PC-3 (cell line): Measurements from ENCODE around the gene KCNH3. TPM values are rescaled to one million over a fixed set of nuclear protein-coding genes. Genes with fewer than 3 reads are reported as not detected.
A peak's percentile ranks its signal among the peaks of the same experiment; 100 is the strongest.
"Not testable (repeated sequence)": the region's sequence is repeated elsewhere in the genome, so short reads cannot be mapped to it uniquely, and the experiment has no call there.

Experiments
- ATAC-seq: fragments of 200-7000 bp; cut with Tn5 transposase; 2 replicates; pipeline ENCODE4 v1.9.1; 2020; ENCODE audit warnings: mild to moderate bottlenecking, moderate library complexity
- BruUV-seq: library from RNA; stranded (reverse); fragments of 400-500 nt; replicated peaks from 2 replicates; lab custom pipeline; 2021; lab: Mats Ljungman, UMichigan
- CTCF ChIA-PET: fragments of 300-600 bp; sonication (Branson Sonifier 250); formaldehyde crosslinking; loops from one replicate; lab custom pipeline; 2022; ENCODE audit warnings: antibody characterized with exemption; lab: Charles Lee
- POLR2A ChIA-PET: fragments of 300-600 bp; sonication (Branson Sonifier 250); formaldehyde crosslinking; loops from one replicate; lab custom pipeline; 2022; ENCODE audit warnings: antibody characterized with exemption; ENCODE audit not compliant: unreplicated experiment; lab: Charles Lee
- DNase-seq: peaks from one replicate; pipeline ENCODE4 v3.0.0-alpha.2; 2015
- H2AFZ ChIP-seq: fragments of 300-600 bp; sonication (generic); 2 replicates; pipeline ENCODE4 v1.6.0; 2016; ENCODE audit warnings: antibody characterized with exemption, low read length
- H3F3A ChIP-seq: fragments of 300-600 bp; sonication (generic); one replicate; pipeline ENCODE4 v1.6.0; 2017; ENCODE audit warnings: antibody characterized with exemption, low read length, control low read depth, mild to moderate bottlenecking; ENCODE audit not compliant: unreplicated experiment
- H3K27ac ChIP-seq: fragments of 300-600 bp; sonication (generic); 2 replicates; pipeline ENCODE4 v1.5.1; 2016; ENCODE audit warnings: mild to moderate bottlenecking, low read length
- H3K27me3 ChIP-seq: fragments of 300-600 bp; sonication (generic); 2 replicates; pipeline ENCODE4 v1.6.1; 2016; ENCODE audit warnings: low read length, mixed read lengths
- H3K36me3 ChIP-seq: fragments of 300-600 bp; sonication (generic); 2 replicates; pipeline ENCODE4 v1.6.1; 2016; ENCODE audit warnings: low read depth, mixed run types, low read length, mixed read lengths
- H3K4me1 ChIP-seq: fragments of 300-600 bp; sonication (generic); 2 replicates; pipeline ENCODE4 v1.5.1; 2016; ENCODE audit warnings: low read length; ENCODE audit not compliant: insufficient read depth
- H3K4me2 ChIP-seq: fragments of 300-600 bp; sonication (generic); 2 replicates; pipeline ENCODE4 v1.6.0; 2016; ENCODE audit warnings: low read length
- H3K4me3 ChIP-seq: fragments of 300-600 bp; sonication (generic); 2 replicates; pipeline ENCODE4 v1.5.1; 2016; ENCODE audit warnings: mild to moderate bottlenecking, low read length, mixed read lengths
- H3K79me2 ChIP-seq: fragments of 300-600 bp; sonication (generic); 2 replicates; pipeline ENCODE4 v1.6.1; 2017; ENCODE audit warnings: low read length, mixed read lengths
- H3K9ac ChIP-seq: fragments of 300-600 bp; sonication (generic); 2 replicates; pipeline ENCODE4 v1.6.0; 2016; ENCODE audit warnings: mild to moderate bottlenecking, low read length
- H3K9me2 ChIP-seq: fragments of 300-600 bp; sonication (generic); replicated peaks from 2 replicates; pipeline ENCODE4 v1.6.1; 2016; ENCODE audit warnings: mixed run types, low read length, mixed read lengths
- H3K9me3 ChIP-seq: fragments of 300-600 bp; sonication (generic); 2 replicates; pipeline ENCODE4 v1.6.1; 2016; ENCODE audit warnings: low read length, mixed read lengths
- H4K20me1 ChIP-seq: fragments of 300-600 bp; sonication (generic); 2 replicates; pipeline ENCODE4 v1.6.1; 2016; ENCODE audit warnings: low read length, mixed read lengths
- EZH2 ChIP-seq: fragments of 300-600 bp; sonication (generic); IDR thresholded peaks from one replicate; pipeline ENCODE4 v1.6.1; 2017; ENCODE audit warnings: antibody characterized with exemption, mild to moderate bottlenecking, low read length; ENCODE audit not compliant: unreplicated experiment
- EZH2phosphoT487 ChIP-seq: fragments of 300-600 bp; sonication (generic); IDR thresholded peaks from 2 replicates; pipeline ENCODE4 v1.6.1; 2018; ENCODE audit warnings: mild to moderate bottlenecking, antibody characterized with exemption, low read length, borderline replicate concordance
- intact Hi-C: fragments of 100-400 bp; cut with micrococcal nuclease; formaldehyde crosslinking; loops from 2 replicates; pipeline ENCODE4 v1.9.0; 2023
- total RNA-seq: library from RNA; depleted of rRNA; stranded (reverse); fragments of >200 nt; gene quantifications from 2 replicates; pipeline ENCODE4 v1.2.3, GENCODE V29; 2014
- TF ChIP-seq, protein P1 (sequence below): fragments of 300-600 bp; sonication (generic); conservative IDR thresholded peaks from 2 replicates; pipeline ENCODE4 v1.5.1; 2017; ENCODE audit warnings: antibody characterized with exemption, low read depth, mild to moderate bottlenecking, low read length

Gene KCNH3
- total RNA-seq, 1 experiment from 2014 or later: 0.07 TPM

DNA sequence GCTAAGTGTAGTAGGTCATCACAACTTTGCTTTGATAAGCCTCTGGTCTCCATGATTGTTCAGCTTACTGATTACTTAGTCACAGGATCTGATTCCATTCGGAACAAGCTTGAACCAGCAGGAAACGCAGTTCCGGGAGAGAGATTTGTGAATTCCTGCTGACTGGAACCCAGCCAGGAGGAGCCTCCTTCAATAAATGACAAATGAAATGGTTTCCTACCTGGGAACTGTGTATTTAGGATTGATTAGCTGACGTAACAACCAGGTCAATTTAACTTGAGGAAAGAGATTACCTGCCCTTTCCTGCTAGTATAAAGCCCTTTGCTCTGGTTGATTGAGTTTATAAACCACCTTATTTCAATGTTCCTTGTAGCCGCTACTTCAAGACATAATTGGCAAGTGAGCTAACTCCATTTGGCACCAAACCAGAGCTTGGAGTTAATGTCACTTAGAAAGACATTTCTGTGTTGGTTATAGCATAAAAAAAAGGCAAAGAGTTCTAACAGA, 35.1 kb upstream of the KCNH3 start:
- Histone ChIP-seq H3K4me2 (peak overlapping the region; percentile 32), H3K36me3 (peaks cover 18% of the 10 kb centered on the region), H3K79me2 (no peaks in the 10 kb centered on the region), H3F3A (peaks cover 10% of the 10 kb centered on the region), H3K27ac (peak overlapping the region; percentile 78), H3K27me3 (no peaks in the 10 kb centered on the region), H3K4me3 (no peak overlapping the region), H3K4me1 (peaks cover 57% of the 10 kb centered on the region), H3K9me3 (no peaks in the 10 kb centered on the region), H3K9me2 (no peaks in the 10 kb centered on the region), H2AFZ (no peak overlapping the region), H4K20me1 (no peaks in the 10 kb centered on the region), H3K9ac (peak overlapping the region; percentile 18)
- TF ChIP-seq, protein P1, sequence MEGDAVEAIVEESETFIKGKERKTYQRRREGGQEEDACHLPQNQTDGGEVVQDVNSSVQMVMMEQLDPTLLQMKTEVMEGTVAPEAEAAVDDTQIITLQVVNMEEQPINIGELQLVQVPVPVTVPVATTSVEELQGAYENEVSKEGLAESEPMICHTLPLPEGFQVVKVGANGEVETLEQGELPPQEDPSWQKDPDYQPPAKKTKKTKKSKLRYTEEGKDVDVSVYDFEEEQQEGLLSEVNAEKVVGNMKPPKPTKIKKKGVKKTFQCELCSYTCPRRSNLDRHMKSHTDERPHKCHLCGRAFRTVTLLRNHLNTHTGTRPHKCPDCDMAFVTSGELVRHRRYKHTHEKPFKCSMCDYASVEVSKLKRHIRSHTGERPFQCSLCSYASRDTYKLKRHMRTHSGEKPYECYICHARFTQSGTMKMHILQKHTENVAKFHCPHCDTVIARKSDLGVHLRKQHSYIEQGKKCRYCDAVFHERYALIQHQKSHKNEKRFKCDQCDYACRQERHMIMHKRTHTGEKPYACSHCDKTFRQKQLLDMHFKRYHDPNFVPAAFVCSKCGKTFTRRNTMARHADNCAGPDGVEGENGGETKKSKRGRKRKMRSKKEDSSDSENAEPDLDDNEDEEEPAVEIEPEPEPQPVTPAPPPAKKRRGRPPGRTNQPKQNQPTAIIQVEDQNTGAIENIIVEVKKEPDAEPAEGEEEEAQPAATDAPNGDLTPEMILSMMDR: no peak
- TF ChIP-seq EZH2phosphoT487: no peak
- no TSS peak for BruUV-seq
- ChIA-PET POLR2A (interaction anchor here (0.6 to 1.0 kb wide), 2 partner anchors 10 to 136 kb away, joined by 3 to 4 read pairs; partner anchors contain the start of gene SPATS2), CTCF (interaction anchor here (1.0 to 1.4 kb wide), 4 partner anchors 9 to 157 kb away, joined by 4 to 5 read pairs (median 4); partner anchors contain the start of gene DNAJC22)
- DNase-seq (peak; percentile 95), ATAC-seq (peak; percentile 61)
- intact Hi-C loops: no loop called here

DNA sequence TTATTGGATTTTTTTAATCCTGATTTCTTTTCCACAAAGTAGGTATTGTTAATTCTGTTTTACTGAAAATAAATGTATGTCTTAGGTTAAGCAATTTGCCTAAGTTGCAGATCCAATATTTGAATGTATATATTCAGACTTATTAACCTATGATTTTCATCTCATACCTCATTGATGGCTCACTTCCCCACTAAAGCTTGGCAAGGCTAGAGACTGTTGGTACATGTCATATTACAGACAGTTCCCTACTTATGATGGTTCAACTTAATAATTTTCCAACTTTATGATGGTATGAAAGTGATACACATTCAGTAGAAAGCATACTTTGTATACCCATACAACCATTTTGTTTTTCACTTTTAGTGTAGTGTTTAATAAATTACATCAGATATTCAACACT, 33.2 kb upstream of the KCNH3 start:
- TF ChIP-seq EZH2phosphoT487 (no peak), EZH2 (no peak)
- TF ChIP-seq, protein P1: no peak
- no peaks in the 10 kb centered on the region for H3K9me3 ChIP-seq
- DNase-seq: peak; percentile 71
- no peak overlapping the region for H2AFZ ChIP-seq
- no peaks in the 10 kb centered on the region for H3K79me2 ChIP-seq
- intact Hi-C loops: no loop called here
- ChIA-PET CTCF (interaction anchor here (0.8 kb wide), 1 partner anchor 158 kb away, joined by 4 read pairs; no protein-coding TSS in a partner anchor), POLR2A (interaction anchor here (0.6 kb wide), 2 partner anchors 235 to 333 kb away, joined by 3 to 4 read pairs; no protein-coding TSS in a partner anchor)
- peak overlapping the region; percentile 78 for H3K27ac ChIP-seq
- ATAC-seq: peak; percentile 28
- H3K9me2 ChIP-seq: no peaks in the 10 kb centered on the region
- H4K20me1 ChIP-seq: no peaks in the 10 kb centered on the region
- peak overlapping the region; percentile 2; the same call in 1 of the 2 replicates for H3K4me2 ChIP-seq
- BruUV-seq: no TSS peak
- no peaks in the 10 kb centered on the region for H3K27me3 ChIP-seq
- peaks cover 57% of the 10 kb centered on the region for H3K4me1 ChIP-seq
- H3F3A ChIP-seq: peaks cover 10% of the 10 kb centered on the region
- H3K9ac ChIP-seq: no peak overlapping the region
- no peak overlapping the region for H3K4me3 ChIP-seq
- H3K36me3 ChIP-seq: peaks cover 18% of the 10 kb centered on the region

DNA sequence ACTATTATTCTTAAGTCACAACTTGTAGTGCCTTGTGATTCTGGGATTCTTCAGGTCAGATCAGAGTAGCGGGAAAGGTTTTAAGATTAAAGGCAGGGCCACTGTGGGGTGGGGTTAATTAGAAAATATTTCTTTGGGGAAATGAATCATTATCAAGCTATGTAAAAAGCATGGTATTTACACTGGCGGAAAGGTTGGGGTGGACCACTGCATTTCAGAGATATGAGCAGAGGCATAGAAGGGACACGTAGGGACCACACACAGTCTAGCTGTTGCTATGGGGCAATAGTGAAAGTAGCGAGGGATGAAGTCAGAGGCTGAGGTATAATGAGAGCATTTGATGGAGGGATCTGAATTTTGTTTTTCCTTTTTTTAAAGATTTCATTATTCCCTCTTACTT, 31.7 kb upstream of the KCNH3 start:
- peak; percentile 83 for ATAC-seq
- Histone ChIP-seq H3K27me3 (no peaks in the 10 kb centered on the region), H3K9me2 (no peaks in the 10 kb centered on the region), H3K4me3 (no peak overlapping the region; the same call in 1 of the 2 replicates), H3K4me1 (peaks cover 65% of the 10 kb centered on the region), H3K9ac (no peak overlapping the region), H3K4me2 (peak overlapping the region; percentile 41), H4K20me1 (no peaks in the 10 kb centered on the region), H3K79me2 (no peaks in the 10 kb centered on the region), H3K27ac (peak overlapping the region; percentile 78), H3K9me3 (no peaks in the 10 kb centered on the region), H2AFZ (no peak overlapping the region), H3F3A (peaks cover 10% of the 10 kb centered on the region), H3K36me3 (peaks cover 14% of the 10 kb centered on the region)
- CTCF ChIA-PET: interaction anchor here (1.0 kb wide), 1 partner anchor 418 kb away, joined by 3 read pairs; no protein-coding TSS in a partner anchor
- intact Hi-C loops: no loop called here
- BruUV-seq: no TSS peak
- POLR2A ChIA-PET: no interaction called here
- DNase-seq: peak; percentile 87
- TF ChIP-seq EZH2 (no peak), EZH2phosphoT487 (no peak)
- TF ChIP-seq, protein P1: no peak

DNA sequence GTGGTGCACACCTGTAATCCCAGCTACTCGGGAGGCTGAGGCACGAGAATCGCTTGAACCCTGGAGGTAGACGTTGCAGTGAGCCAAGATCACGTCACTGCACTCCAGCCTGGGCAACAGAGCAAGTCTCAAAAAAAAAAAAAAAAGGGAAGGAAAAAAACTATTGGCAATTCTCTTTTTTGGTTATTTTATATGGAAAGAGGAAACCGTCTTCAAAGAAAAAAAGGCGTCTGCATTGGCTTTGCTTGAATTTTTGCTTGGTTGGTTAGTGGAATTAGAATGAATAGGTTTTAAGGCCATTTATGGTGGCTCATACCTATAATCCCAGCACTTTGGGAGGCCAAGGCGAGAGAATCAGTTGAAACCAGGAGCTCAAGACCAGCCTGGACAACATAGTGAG, 29.1 kb upstream of the KCNH3 start:
- H3K9me3 ChIP-seq, H3K27me3 ChIP-seq, CTCF ChIA-PET, ATAC-seq, BruUV-seq, H4K20me1 ChIP-seq, H2AFZ ChIP-seq, H3K9me2 ChIP-seq, H3F3A ChIP-seq, H3K4me3 ChIP-seq, H3K79me2 ChIP-seq, H3K9ac ChIP-seq, H3K27ac ChIP-seq, DNase-seq, H3K4me2 ChIP-seq: not testable (repeated sequence)
- H3K36me3 ChIP-seq: peaks cover 11% of the 10 kb centered on the region; the same call in 1 of the 2 replicates
- peaks cover 60% of the 10 kb centered on the region for H3K4me1 ChIP-seq
- POLR2A ChIA-PET: interaction anchor here (0.6 kb wide), 1 partner anchor 143 kb away, joined by 11 read pairs; no protein-coding TSS in a partner anchor
- intact Hi-C loops: loop anchor here (10.0 kb wide), 1 partner anchor 225 kb away; no protein-coding TSS in a partner anchor
